Smooth muscle cell (in vitro differentiated cells): ENCODE measurements around the gene ACTN3. TPM values are rescaled to one million over a fixed set of nuclear protein-coding genes. Genes with fewer than 3 reads are reported as not detected.

Experiments used
- DNase-seq: peaks from one replicate; lab custom pipeline; 2025; ENCODE audit not compliant: unreplicated experiment; lab: John Stamatoyannopoulos, UW
- H2AFZ ChIP-seq: fragments of 200-600 bp; sonication (generic); 2 replicates; pipeline ENCODE4 v1.6.0; 2016; ENCODE audit warnings: antibody characterized with exemption, low read depth, mild to moderate bottlenecking
- H3F3A ChIP-seq: fragments of 200-600 bp; sonication (generic); 2 replicates; pipeline ENCODE4 v1.6.0; 2017; ENCODE audit warnings: antibody characterized with exemption, low read depth
- H3K27ac ChIP-seq: fragments of 200-600 bp; sonication (generic); 2 replicates; pipeline ENCODE4 v1.5.1; 2016; ENCODE audit warnings: low read depth, mild to moderate bottlenecking
- H3K27me3 ChIP-seq: fragments of 200-600 bp; sonication (generic); 2 replicates; pipeline ENCODE4 v1.6.1; 2016; ENCODE audit warnings: low read depth, mild to moderate bottlenecking
- H3K36me3 ChIP-seq: fragments of 200-600 bp; sonication (generic); 2 replicates; pipeline ENCODE4 v1.5.1; 2016; ENCODE audit warnings: low read depth
- H3K4me1 ChIP-seq: fragments of 200-600 bp; sonication (generic); 2 replicates; pipeline ENCODE4 v1.5.1; 2016; ENCODE audit warnings: low read depth
- H3K4me2 ChIP-seq: fragments of 200-600 bp; sonication (generic); 2 replicates; pipeline ENCODE4 v1.6.0; 2016; ENCODE audit warnings: mild to moderate bottlenecking
- H3K4me3 ChIP-seq: fragments of 200-600 bp; sonication (generic); 2 replicates; pipeline ENCODE4 v1.5.1; 2016; ENCODE audit warnings: mild to moderate bottlenecking
- H3K79me2 ChIP-seq: fragments of 200-600 bp; sonication (generic); 2 replicates; pipeline ENCODE4 v1.6.0; 2016; ENCODE audit warnings: low read depth, mild to moderate bottlenecking
- H3K9ac ChIP-seq: fragments of 200-600 bp; sonication (generic); 2 replicates; pipeline ENCODE4 v1.6.0; 2016; ENCODE audit warnings: low read depth
- H3K9me3 ChIP-seq: fragments of 200-600 bp; sonication (generic); replicated peaks from 2 replicates; pipeline ENCODE4 v1.5.1; 2016; ENCODE audit warnings: low read depth
- H4K20me1 ChIP-seq: fragments of 200-600 bp; sonication (generic); 2 replicates; pipeline ENCODE4 v1.6.0; 2016; ENCODE audit warnings: low read depth
- CTCF ChIP-seq: fragments of 200-600 bp; sonication (generic); IDR thresholded peaks from 2 replicates; pipeline ENCODE4 v1.5.1; 2017; ENCODE audit warnings: borderline replicate concordance, mild to moderate bottlenecking, antibody characterized with exemption; ENCODE audit not compliant: insufficient read depth, poor library complexity, severe bottlenecking
- WGBS: methylation state at CpG from one replicate; pipeline ENCODE4 v1.1.7; 2016; ENCODE audit warnings: low lambda C conversion rate; 5-methylcytosine and 5-hydroxymethylcytosine counted together
- polyA plus RNA-seq: library from polyadenylated mRNA; unstranded; fragments of >200 nt; fragmentation: Nextera tagmentation; extraction: Ambion mirVana; gene quantifications from 2 replicates; pipeline ENCODE4 v1.2.1, GENCODE V29; 2016
- total RNA-seq: library from RNA; depleted of rRNA; stranded (reverse); fragments of >200 nt; gene quantifications from 2 replicates; pipeline ENCODE4 v1.2.3, GENCODE V29; 2014

Gene ACTN3
- total and polyA plus RNA-seq, 2 experiments from 2014 or later = 1.4 TPM; not detected in 1

DNA sequence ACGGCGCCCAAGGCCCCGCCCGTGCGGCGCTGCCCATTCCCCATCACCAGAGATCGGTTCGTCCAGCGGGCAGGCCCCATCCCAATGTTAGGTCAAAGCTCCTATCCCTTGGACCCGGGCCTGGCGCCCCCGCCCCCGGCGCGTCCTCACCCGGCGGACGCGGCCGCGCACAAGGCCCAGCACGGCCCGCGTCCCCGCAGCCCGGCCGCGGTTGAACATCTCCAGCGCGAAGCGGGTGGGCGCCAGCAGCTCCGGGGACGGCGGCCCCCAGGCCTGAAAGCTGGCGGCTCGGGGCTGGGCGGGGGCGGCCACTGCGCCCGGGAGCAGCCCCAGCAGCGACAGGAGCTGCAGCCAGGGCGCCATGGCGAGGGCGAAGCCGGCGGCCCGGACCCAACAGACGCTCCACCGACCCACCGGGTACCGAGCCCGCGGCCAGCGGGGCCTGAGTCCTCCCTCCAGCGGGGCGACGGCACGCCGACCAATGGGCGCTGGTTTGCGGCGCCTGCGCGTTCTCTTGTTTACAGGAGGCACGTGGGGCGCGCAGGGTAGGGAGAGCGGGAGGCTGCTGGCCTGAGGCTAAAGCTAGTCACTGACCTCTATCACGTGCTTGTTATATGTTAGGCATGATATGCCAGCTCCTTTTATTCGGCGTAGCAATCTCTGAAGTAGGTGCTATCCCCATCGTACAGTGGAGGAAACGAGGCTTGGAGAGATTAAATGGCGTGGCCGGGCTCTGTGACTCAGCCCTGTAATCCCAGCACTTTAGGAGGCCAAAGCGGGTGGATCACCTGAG is 21.6 kb downstream of the ACTN3 start, which contains the start of gene CTSF:
CTSF (minus strand) TSS at position 483 of the 793 bp plus-strand sequence; CDS start at position 363, 120 bp downstream.
- Histone ChIP-seq H3K36me3 (no peaks in the 10 kb centered on the region), H3K79me2 (no peaks in the 10 kb centered on the region), H3K4me1 (peaks cover 11% of the 10 kb centered on the region), H3K4me3 (no peak within 1 kb of the TSS), H3K27ac (no peak within 1 kb of the TSS), H3K9me3 (no peaks in the 10 kb centered on the region), H4K20me1 (no peaks in the 10 kb centered on the region), H3F3A (no peaks in the 10 kb centered on the region), H3K9ac (no peak within 1 kb of the TSS), H3K4me2 (no peak within 1 kb of the TSS), H3K27me3 (no peaks in the 10 kb centered on the region), H2AFZ (no peak within 1 kb of the TSS)
- TF ChIP-seq CTCF = no peak
- 96% methylated on average over 66 of the region's 77 CpGs for WGBS
- DNase-seq = no peak

GRCh38 chr11:66569076-66569475 is 22.4 kb downstream of the ACTN3 start:
- no peak for DNase-seq
- H3F3A ChIP-seq = no peaks in the 10 kb centered on the region
- no peak overlapping the region for H3K27ac ChIP-seq
- H3K36me3 ChIP-seq = no peaks in the 10 kb centered on the region
- no peaks in the 10 kb centered on the region for H3K9me3 ChIP-seq
- WGBS = 94% methylated on average over 7 of the region's 7 CpGs
- no peaks in the 10 kb centered on the region for H4K20me1 ChIP-seq
- H3K27me3 ChIP-seq = no peaks in the 10 kb centered on the region
- no peaks in the 10 kb centered on the region for H3K79me2 ChIP-seq
- H3K4me1 ChIP-seq = peaks cover 11% of the 10 kb centered on the region
- no peak overlapping the region for H3K9ac ChIP-seq
- no peak for TF ChIP-seq CTCF
- no peak overlapping the region for H3K4me3 ChIP-seq
- H3K4me2 ChIP-seq = no peak overlapping the region
- no peak overlapping the region for H2AFZ ChIP-seq

GRCh38 chr11:66570079-66570849 is 23.6 kb downstream of the ACTN3 start:
- Histone ChIP-seq H3K4me3 (no peak overlapping the region), H3K9ac (no peak overlapping the region), H3K27ac (no peak overlapping the region), H3K27me3 (no peaks in the 10 kb centered on the region), H4K20me1 (no peaks in the 10 kb centered on the region), H2AFZ (no peak overlapping the region), H3K9me3 (no peaks in the 10 kb centered on the region), H3F3A (no peaks in the 10 kb centered on the region), H3K36me3 (no peaks in the 10 kb centered on the region), H3K79me2 (no peaks in the 10 kb centered on the region), H3K4me2 (no peak overlapping the region), H3K4me1 (peaks cover 11% of the 10 kb centered on the region)
- no peak for DNase-seq
- TF ChIP-seq CTCF = no peak
- 39% methylated on average over 5 of the region's 5 CpGs for WGBS
